Mesothelial cell of epicardium (in vitro differentiated cells): ENCODE measurements around the gene PRKN. TPM values are rescaled to one million over a fixed set of nuclear protein-coding genes. Genes with fewer than 3 reads are reported as not detected.

Experiments
- DNase-seq, 2 experiments: peaks; one replicate each; pipeline ENCODE4 v3.0.0; 2021; ENCODE audit warnings: low spot score in 2 of 2; ENCODE audit not compliant: unreplicated experiment in 2 of 2
- H3K27ac Mint-ChIP-seq: 2 replicates; pipeline ENCODE4 v1.8.0; 2021; ENCODE audit warnings: mixed read lengths
- H3K27me3 Mint-ChIP-seq: 2 replicates; pipeline ENCODE4 v1.8.0; 2021; ENCODE audit warnings: low read depth, mixed read lengths
- H3K36me3 Mint-ChIP-seq: 2 replicates; pipeline ENCODE4 v1.8.0; 2021; ENCODE audit warnings: mixed read lengths
- H3K4me1 Mint-ChIP-seq: 2 replicates; pipeline ENCODE4 v1.8.0; 2021; ENCODE audit warnings: mixed read lengths
- H3K4me3 Mint-ChIP-seq: 2 replicates; pipeline ENCODE4 v1.8.0; 2021; ENCODE audit warnings: mild to moderate bottlenecking, moderate library complexity, mixed read lengths
- H3K9me3 Mint-ChIP-seq: 2 replicates; pipeline ENCODE4 v1.8.0; 2021; ENCODE audit warnings: mixed read lengths
- CTCF ChIP-seq: fragments of 200-600 bp; sonication (generic); IDR thresholded peaks from one replicate; pipeline ENCODE4 v1.5.0; 2021; ENCODE audit warnings: antibody characterized with exemption; ENCODE audit not compliant: unreplicated experiment
- total RNA-seq: library from RNA; stranded (reverse); gene quantifications from 3 replicates; pipeline ENCODE4 v1.2.1, GENCODE V29; 2021

Gene PRKN
- total RNA-seq, 1 donor from 2014 or later, result 7.6 TPM

- Mint-ChIP-seq H3K4me1 (peaks cover 1% of the 10 kb centered on the region), H3K9me3 (no peaks in the 10 kb centered on the region), H3K36me3 (no peaks in the 10 kb centered on the region), H3K27me3 (peaks cover 2% of the 10 kb centered on the region), H3K27ac (no peak overlapping the region), H3K4me3 (no peak overlapping the region)
- no peak for TF ChIP-seq CTCF
- DNase-seq, result no peak
Measured at GRCh38 chr6:161378115-161378514, 1349.5 kb downstream of the PRKN start.

- DNase-seq, result no peak
- H3K9me3 Mint-ChIP-seq, result no peaks in the 10 kb centered on the region
- H3K27ac Mint-ChIP-seq, result no peak overlapping the region
- H3K27me3 Mint-ChIP-seq, result peaks cover 2% of the 10 kb centered on the region
- no peak for TF ChIP-seq CTCF
- no peaks in the 10 kb centered on the region for H3K36me3 Mint-ChIP-seq
- H3K4me3 Mint-ChIP-seq, result no peak overlapping the region
- peaks cover 1% of the 10 kb centered on the region for H3K4me1 Mint-ChIP-seq
Measured at GRCh38 chr6:161377116-161377515, 1350.5 kb downstream of the PRKN start.

- Mint-ChIP-seq H3K27ac (no peak overlapping the region), H3K9me3 (no peaks in the 10 kb centered on the region), H3K27me3 (peaks cover 2% of the 10 kb centered on the region), H3K4me3 (no peak overlapping the region), H3K4me1 (peaks cover 1% of the 10 kb centered on the region), H3K36me3 (no peaks in the 10 kb centered on the region)
- TF ChIP-seq CTCF, result no peak
- no peak for DNase-seq
Measured at GRCh38 chr6:161376367-161376766, 1351.2 kb downstream of the PRKN start.

GRCh38 chr6:161374971-161375873, 1352.3 kb downstream of the PRKN start:
- no peak for DNase-seq
- Mint-ChIP-seq H3K36me3 (no peaks in the 10 kb centered on the region), H3K27me3 (peaks cover 2% of the 10 kb centered on the region), H3K27ac (no peak overlapping the region), H3K4me3 (no peak overlapping the region), H3K4me1 (peaks cover 1% of the 10 kb centered on the region), H3K9me3 (no peaks in the 10 kb centered on the region)
- no peak for TF ChIP-seq CTCF

GRCh38 chr6:161373905-161374451, 1353.6 kb downstream of the PRKN start:
- Mint-ChIP-seq H3K27me3 (peaks cover 2% of the 10 kb centered on the region), H3K4me1 (no peaks in the 10 kb centered on the region), H3K9me3 (no peaks in the 10 kb centered on the region), H3K27ac (no peak overlapping the region), H3K4me3 (no peak overlapping the region), H3K36me3 (no peaks in the 10 kb centered on the region)
- peak; percentile 93 for TF ChIP-seq CTCF
- peak in 1 of 2 experiments; percentile 83 for DNase-seq
